ENCODE data around the gene PARP1.
A peak's percentile ranks its signal among the peaks of the same experiment; 100 is the strongest.

Gene PARP1

GRCh38 chr1:226408285-226409184 is 642 bp upstream of the PARP1 start:
- H2BK120ac ChIP-seq (ENCODE audit: low read depth, low read length) = peak overlapping the region; percentile 55
- peaks cover 14% of the 10 kb centered on the region for H3K79me1 ChIP-seq (ENCODE audit: low read length)
- H3K36me3 ChIP-seq (ENCODE audit: control insufficient read depth, insufficient read depth, low read length) = no peaks in the 10 kb centered on the region
- no peak overlapping the region for H4K5ac ChIP-seq (ENCODE audit: low read length)
- DNase-seq = no peak
- H3K56ac ChIP-seq (ENCODE audit: low read length) = peak overlapping the region; percentile 83
- H3K4me1 ChIP-seq (ENCODE audit: control insufficient read depth, low read depth, low read length) = peaks cover 19% of the 10 kb centered on the region
- H3K23ac ChIP-seq (ENCODE audit: low read length) = no peak overlapping the region
- H3K4me2 ChIP-seq (ENCODE audit: low read length) = no peak overlapping the region
- no peak overlapping the region for H2AK5ac ChIP-seq (ENCODE audit: low read length)
- no peak overlapping the region for H3K27ac ChIP-seq (ENCODE audit: low read depth, low read length)
- H3K9ac ChIP-seq (ENCODE audit: low read length) = peak overlapping the region; percentile 35
- H2BK15ac ChIP-seq (replicated peaks; ENCODE audit: low read depth) = peak overlapping the region; percentile 47
- peak overlapping the region; percentile 97 for H3K4ac ChIP-seq (ENCODE audit: low read depth, low read length)
- peak overlapping the region; percentile 41 for H4K8ac ChIP-seq (ENCODE audit: low read depth, low read length)
- H3K4me3 ChIP-seq (ENCODE audit: low read length) = no peak overlapping the region
- no peaks in the 10 kb centered on the region for H3K27me3 ChIP-seq (ENCODE audit: insufficient read depth, low read length, poor library complexity)
- H2BK5ac ChIP-seq (ENCODE audit: low read length) = peak overlapping the region; percentile 26
- WGBS (ENCODE audit: extremely low coverage, insufficient coverage, low lambda C conversion rate) = no CpG with 5 or more reads among the region's 25 CpGs
- peak overlapping the region; percentile 93 for H3K18ac ChIP-seq (ENCODE audit: low read length)
- peaks cover 35% of the 10 kb centered on the region for H3K79me2 ChIP-seq (ENCODE audit: control insufficient read depth, insufficient read depth, low read length)

GRCh38 chr1:226407199-226407496 is 745 bp downstream of the PARP1 start:
- Histone ChIP-seq H3K23ac (ENCODE audit: low read length) (no peak overlapping the region), H3K27ac (ENCODE audit: low read depth, low read length) (peak overlapping the region; percentile 69), H3K36me3 (ENCODE audit: control insufficient read depth, insufficient read depth, low read length) (peaks cover 2% of the 10 kb centered on the region), H2AK5ac (ENCODE audit: low read length) (no peak overlapping the region), H3K27me3 (ENCODE audit: insufficient read depth, low read length, poor library complexity) (no peaks in the 10 kb centered on the region), H3K56ac (ENCODE audit: low read length) (peak overlapping the region; percentile 93), H3K18ac (ENCODE audit: low read length) (peak overlapping the region; percentile 24), H2BK120ac (ENCODE audit: low read depth, low read length) (no peak overlapping the region), H2BK15ac (replicated peaks; ENCODE audit: low read depth) (no peak overlapping the region), H3K9ac (ENCODE audit: low read length) (peak overlapping the region; percentile 85), H3K4me1 (ENCODE audit: control insufficient read depth, low read depth, low read length) (peaks cover 22% of the 10 kb centered on the region), H3K4ac (ENCODE audit: low read depth, low read length) (peak overlapping the region; percentile 46), H4K8ac (ENCODE audit: low read depth, low read length) (no peak overlapping the region), H4K5ac (ENCODE audit: low read length) (no peak overlapping the region), H2BK5ac (ENCODE audit: low read length) (no peak overlapping the region), H3K4me3 (ENCODE audit: low read length) (peak overlapping the region; percentile 79), H3K79me2 (ENCODE audit: control insufficient read depth, insufficient read depth, low read length) (peaks cover 49% of the 10 kb centered on the region), H3K79me1 (ENCODE audit: low read length) (peaks cover 23% of the 10 kb centered on the region), H3K4me2 (ENCODE audit: low read length) (peak overlapping the region; percentile 93)
- no CpG with 5 or more reads among the region's 4 CpGs for WGBS (ENCODE audit: extremely low coverage, insufficient coverage, low lambda C conversion rate)
- no peak for DNase-seq

GRCh38 chr1:226406401-226406881 is 1.5 kb downstream of the PARP1 start:
- WGBS (ENCODE audit: extremely low coverage, insufficient coverage, low lambda C conversion rate) = no CpG with 5 or more reads among the region's 10 CpGs
- Histone ChIP-seq H3K27ac (ENCODE audit: low read depth, low read length) (no peak overlapping the region), H3K4me1 (ENCODE audit: control insufficient read depth, low read depth, low read length) (peaks cover 22% of the 10 kb centered on the region)

GRCh38 chr1:226405411-226405988 is 2.4 kb downstream of the PARP1 start:
- no peaks in the 10 kb centered on the region for H3K27me3 ChIP-seq (ENCODE audit: insufficient read depth, low read length, poor library complexity)
- H3K56ac ChIP-seq (ENCODE audit: low read length) = peak overlapping the region; percentile 82
- no peak overlapping the region for H3K18ac ChIP-seq (ENCODE audit: low read length)
- H3K79me2 ChIP-seq (ENCODE audit: control insufficient read depth, insufficient read depth, low read length) = peaks cover 62% of the 10 kb centered on the region
- H2BK15ac ChIP-seq (replicated peaks; ENCODE audit: low read depth) = no peak overlapping the region
- peak; percentile 66 for DNase-seq
- H4K8ac ChIP-seq (ENCODE audit: low read depth, low read length) = no peak overlapping the region
- H2AK5ac ChIP-seq (ENCODE audit: low read length) = no peak overlapping the region
- H2BK120ac ChIP-seq (ENCODE audit: low read depth, low read length) = no peak overlapping the region
- H3K27ac ChIP-seq (ENCODE audit: low read depth, low read length) = peak overlapping the region; percentile 53
- peaks cover 28% of the 10 kb centered on the region for H3K79me1 ChIP-seq (ENCODE audit: low read length)
- no CpG with 5 or more reads among the region's 16 CpGs for WGBS (ENCODE audit: extremely low coverage, insufficient coverage, low lambda C conversion rate)
- peak overlapping the region; percentile 35 for H3K23ac ChIP-seq (ENCODE audit: low read length)
- H3K36me3 ChIP-seq (ENCODE audit: control insufficient read depth, insufficient read depth, low read length) = peaks cover 8% of the 10 kb centered on the region
- peak overlapping the region; percentile 74 for H3K4me2 ChIP-seq (ENCODE audit: low read length)
- peak overlapping the region; percentile 66 for H3K9ac ChIP-seq (ENCODE audit: low read length)
- H2BK5ac ChIP-seq (ENCODE audit: low read length) = no peak overlapping the region
- H3K4ac ChIP-seq (ENCODE audit: low read depth, low read length) = no peak overlapping the region
- peak overlapping the region; percentile 24 for H3K4me3 ChIP-seq (ENCODE audit: low read length)
- no peak overlapping the region for H4K5ac ChIP-seq (ENCODE audit: low read length)
- peaks cover 22% of the 10 kb centered on the region for H3K4me1 ChIP-seq (ENCODE audit: control insufficient read depth, low read depth, low read length)

More at GRCh38 chr1:226406401-226406881, 1.5 kb downstream of the PARP1 start:
- H3K4me2 ChIP-seq (ENCODE audit: low read length) = peak overlapping the region; percentile 93
- no peak overlapping the region for H3K4ac ChIP-seq (ENCODE audit: low read depth, low read length)
- H3K9ac ChIP-seq (ENCODE audit: low read length) = peak overlapping the region; percentile 85
- H3K56ac ChIP-seq (ENCODE audit: low read length) = peak overlapping the region; percentile 93
- DNase-seq = peak; percentile 45
- H3K23ac ChIP-seq (ENCODE audit: low read length) = no peak overlapping the region
- no peak overlapping the region for H3K18ac ChIP-seq (ENCODE audit: low read length)
- no peak overlapping the region for H4K8ac ChIP-seq (ENCODE audit: low read depth, low read length)
- H3K36me3 ChIP-seq (ENCODE audit: control insufficient read depth, insufficient read depth, low read length) = peaks cover 4% of the 10 kb centered on the region
- peaks cover 55% of the 10 kb centered on the region for H3K79me2 ChIP-seq (ENCODE audit: control insufficient read depth, insufficient read depth, low read length)
- no peak overlapping the region for H2BK120ac ChIP-seq (ENCODE audit: low read depth, low read length)
- no peak overlapping the region for H4K5ac ChIP-seq (ENCODE audit: low read length)
- H2AK5ac ChIP-seq (ENCODE audit: low read length) = no peak overlapping the region
- peak overlapping the region; percentile 79 for H3K4me3 ChIP-seq (ENCODE audit: low read length)
- no peaks in the 10 kb centered on the region for H3K27me3 ChIP-seq (ENCODE audit: insufficient read depth, low read length, poor library complexity)
- no peak overlapping the region for H2BK5ac ChIP-seq (ENCODE audit: low read length)
- H3K79me1 ChIP-seq (ENCODE audit: low read length) = peaks cover 26% of the 10 kb centered on the region
- no peak overlapping the region for H2BK15ac ChIP-seq (replicated peaks; ENCODE audit: low read depth)

GRCh38 chr1:226404904-226405222 is 3.0 kb downstream of the PARP1 start:
- Histone ChIP-seq H4K5ac (ENCODE audit: low read length) (no peak overlapping the region), H3K4me1 (ENCODE audit: control insufficient read depth, low read depth, low read length) (peaks cover 22% of the 10 kb centered on the region), H3K18ac (ENCODE audit: low read length) (no peak overlapping the region), H4K8ac (ENCODE audit: low read depth, low read length) (no peak overlapping the region), H2AK5ac (ENCODE audit: low read length) (no peak overlapping the region), H3K27ac (ENCODE audit: low read depth, low read length) (no peak overlapping the region), H3K36me3 (ENCODE audit: control insufficient read depth, insufficient read depth, low read length) (peaks cover 10% of the 10 kb centered on the region), H3K4me3 (ENCODE audit: low read length) (no peak overlapping the region), H3K27me3 (ENCODE audit: insufficient read depth, low read length, poor library complexity) (no peaks in the 10 kb centered on the region), H2BK15ac (replicated peaks; ENCODE audit: low read depth) (no peak overlapping the region), H3K9ac (ENCODE audit: low read length) (no peak overlapping the region), H3K23ac (ENCODE audit: low read length) (no peak overlapping the region), H2BK120ac (ENCODE audit: low read depth, low read length) (no peak overlapping the region), H3K79me1 (ENCODE audit: low read length) (peaks cover 30% of the 10 kb centered on the region), H3K79me2 (ENCODE audit: control insufficient read depth, insufficient read depth, low read length) (peaks cover 65% of the 10 kb centered on the region), H3K4ac (ENCODE audit: low read depth, low read length) (no peak overlapping the region), H3K4me2 (ENCODE audit: low read length) (no peak overlapping the region), H2BK5ac (ENCODE audit: low read length) (no peak overlapping the region), H3K56ac (ENCODE audit: low read length) (peak overlapping the region; percentile 73)
- DNase-seq = peak; percentile 92
- no CpG with 5 or more reads among the region's 2 CpGs for WGBS (ENCODE audit: extremely low coverage, insufficient coverage, low lambda C conversion rate)

Data from mesendoderm (in vitro differentiated cells).